LHCN-M2 (cell line): Measurements from ENCODE around the gene KLF14. TPM values are rescaled to one million over a fixed set of nuclear protein-coding genes. Genes with fewer than 3 reads are reported as not detected.
A peak's percentile ranks its signal among the peaks of the same experiment; 100 is the strongest.
"Not testable (repeated sequence)": the region's sequence is repeated elsewhere in the genome, so short reads cannot be mapped to it uniquely, and the experiment has no call there.

Source experiments
- DNase-seq: peaks from one replicate; pipeline ENCODE4 v3.0.0-alpha.2; 2012; ENCODE audit warnings: low read depth
- polyA plus RNA-seq: library from polyadenylated mRNA; unstranded; fragments of >200 nt; gene quantifications from one replicate; pipeline ENCODE4 v1.2.1, GENCODE V29; 2012; ENCODE audit warnings: missing spikeins
- total RNA-seq: library from RNA; depleted of rRNA; stranded (reverse); fragments of >200 nt; gene quantifications from 2 replicates; pipeline ENCODE4 v1.2.3, GENCODE V29; 2014; rRNA removed

KLF14 gene
- not detected in 2 replicates for total RNA-seq
- polyA plus RNA-seq = not detected

DNA sequence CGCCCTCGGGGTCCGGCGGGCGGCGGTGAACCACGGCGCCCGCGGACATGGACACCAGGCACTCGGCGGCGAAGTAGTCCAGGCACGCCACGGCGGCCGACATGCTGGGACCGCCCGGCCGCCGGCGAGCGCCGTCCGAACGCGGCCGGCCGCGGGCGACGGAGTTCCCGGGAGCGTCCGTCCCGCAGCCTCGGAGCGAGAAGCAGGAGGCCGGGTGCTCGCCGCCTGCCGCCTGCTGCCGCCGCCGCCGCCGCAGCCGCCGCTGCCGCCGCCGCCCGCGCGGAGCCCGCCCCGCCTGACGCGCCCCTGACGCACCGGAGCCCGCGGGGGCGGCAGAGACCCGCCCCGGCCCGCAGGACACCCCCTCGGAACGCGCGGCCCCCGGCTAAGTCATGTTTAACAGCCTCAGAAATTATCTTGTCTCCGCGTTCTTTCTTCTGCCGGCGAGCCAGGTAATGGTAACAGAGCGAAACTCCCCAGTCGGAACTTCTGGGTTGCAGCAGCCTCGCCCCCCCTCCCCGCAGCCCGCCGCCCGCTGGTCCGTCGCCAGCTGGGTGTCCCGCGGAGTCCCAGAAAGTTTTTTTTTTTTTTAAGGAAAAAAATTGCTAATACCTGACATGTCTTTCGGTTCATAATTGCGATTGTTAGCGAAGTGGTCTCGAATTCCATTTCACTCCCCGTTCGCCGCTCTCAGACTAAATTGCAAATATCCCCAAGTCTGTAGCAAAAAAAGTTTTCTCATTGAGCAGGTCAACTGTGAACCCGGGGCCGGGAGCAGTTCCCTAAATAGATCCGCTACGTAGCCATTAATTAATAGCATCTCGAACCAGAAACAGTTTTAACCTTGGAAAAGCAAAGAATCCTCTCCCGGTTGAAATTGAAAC is at the start of gene KLF14:
KLF14 (minus strand) TSS at position 277 of the 884 bp plus-strand sequence; CDS start at position 103, 174 bp downstream.
- no peak for DNase-seq

DNA sequence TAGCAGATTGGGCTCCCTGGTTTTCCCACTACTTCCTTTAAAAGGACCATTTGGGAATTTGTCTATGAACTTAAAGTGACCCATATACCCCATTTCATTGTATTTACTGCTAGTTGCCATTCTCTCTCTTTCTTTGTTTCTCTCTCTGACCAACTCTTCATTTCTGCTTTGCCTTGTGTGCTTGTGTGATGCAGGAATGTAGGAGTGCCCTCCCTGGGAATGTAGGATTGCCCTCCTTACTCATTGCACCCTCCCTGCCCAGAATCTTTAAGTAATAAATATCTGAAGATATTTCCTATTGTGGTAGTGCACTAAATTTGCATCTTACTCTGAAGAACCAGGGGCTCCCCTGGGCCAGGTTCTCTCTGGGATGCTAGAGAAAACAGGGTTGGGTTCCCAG is 47.3 kb upstream of the KLF14 start:
- DNase-seq = no peak

DNA sequence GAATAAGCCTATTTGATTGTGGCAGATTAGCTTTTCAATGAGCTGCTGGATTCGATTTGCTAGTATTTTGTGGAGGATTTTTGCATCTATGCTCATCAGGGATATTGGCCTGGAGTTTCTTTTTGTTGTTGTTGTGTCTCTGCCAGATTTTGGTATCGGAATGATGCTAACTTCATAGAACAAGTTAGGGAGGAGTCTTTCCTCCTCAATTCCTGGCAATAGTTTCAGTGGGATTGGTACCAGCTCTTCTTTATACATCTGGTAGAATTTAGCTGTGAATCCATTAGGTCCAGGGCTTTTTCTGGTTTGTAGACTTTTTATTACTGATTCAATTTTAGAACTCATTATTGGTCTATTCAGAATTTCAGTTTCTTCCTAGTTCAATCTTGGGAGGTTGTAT is 43.4 kb upstream of the KLF14 start:
- no peak for DNase-seq

DNA sequence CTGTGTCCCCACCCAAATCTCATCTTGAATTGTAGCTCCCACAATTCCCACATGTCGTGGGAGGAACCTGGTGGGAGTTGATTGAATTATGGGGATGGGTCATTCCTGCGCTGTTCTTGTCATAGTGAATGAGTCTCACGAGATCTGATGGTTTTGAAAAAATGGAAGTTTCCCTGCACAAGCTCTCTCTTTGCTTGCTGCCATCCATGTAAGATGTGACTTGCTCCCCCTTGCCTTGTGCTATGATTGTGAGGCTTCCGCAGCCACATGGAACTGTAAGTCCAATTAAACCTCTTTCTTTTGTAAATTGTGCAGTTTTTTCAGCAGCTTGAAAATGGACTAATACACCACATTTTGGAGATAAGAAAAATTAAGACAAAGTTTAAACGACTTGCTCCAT is 38.4 kb upstream of the KLF14 start:
- DNase-seq = not testable (repeated sequence)

DNA sequence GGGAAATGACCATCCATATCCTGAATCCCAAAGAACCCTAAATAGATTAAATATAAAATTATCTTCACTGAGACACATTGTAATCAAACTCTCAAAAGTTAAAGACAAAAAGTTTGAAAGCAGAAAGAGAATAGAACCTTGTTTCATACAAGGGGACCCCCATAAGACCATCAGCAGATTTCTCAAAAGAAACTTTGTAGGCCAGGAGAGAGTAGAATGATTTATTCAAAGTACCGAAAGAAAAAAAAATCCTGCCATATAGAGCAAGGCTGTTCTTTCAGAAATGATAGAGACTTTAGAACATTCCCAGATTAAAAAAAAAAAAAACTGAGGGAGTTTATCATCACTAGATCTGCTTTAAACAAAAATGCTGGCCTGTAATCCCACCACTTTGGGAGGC is 34.8 kb upstream of the KLF14 start:
- no peak for DNase-seq

DNA sequence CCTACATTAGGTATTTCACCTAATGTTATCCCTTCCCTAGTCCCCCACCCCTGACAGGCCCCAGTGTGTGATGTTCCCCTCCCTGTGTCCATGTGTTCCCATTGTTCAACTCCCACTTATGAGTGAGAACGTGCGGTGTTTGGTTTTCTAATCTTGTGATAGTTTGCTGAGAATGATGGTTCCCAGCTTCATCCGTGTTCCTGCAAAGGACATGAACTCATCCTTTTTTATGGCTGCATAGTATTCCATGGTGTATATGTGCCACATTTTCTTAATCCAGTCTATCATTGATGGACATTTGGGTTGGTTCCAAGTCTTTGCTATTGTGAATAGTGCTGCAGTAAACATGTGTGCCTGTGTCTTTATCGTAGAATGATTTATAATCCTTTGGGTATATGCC is 30.6 kb upstream of the KLF14 start:
- not testable (repeated sequence) for DNase-seq

DNA sequence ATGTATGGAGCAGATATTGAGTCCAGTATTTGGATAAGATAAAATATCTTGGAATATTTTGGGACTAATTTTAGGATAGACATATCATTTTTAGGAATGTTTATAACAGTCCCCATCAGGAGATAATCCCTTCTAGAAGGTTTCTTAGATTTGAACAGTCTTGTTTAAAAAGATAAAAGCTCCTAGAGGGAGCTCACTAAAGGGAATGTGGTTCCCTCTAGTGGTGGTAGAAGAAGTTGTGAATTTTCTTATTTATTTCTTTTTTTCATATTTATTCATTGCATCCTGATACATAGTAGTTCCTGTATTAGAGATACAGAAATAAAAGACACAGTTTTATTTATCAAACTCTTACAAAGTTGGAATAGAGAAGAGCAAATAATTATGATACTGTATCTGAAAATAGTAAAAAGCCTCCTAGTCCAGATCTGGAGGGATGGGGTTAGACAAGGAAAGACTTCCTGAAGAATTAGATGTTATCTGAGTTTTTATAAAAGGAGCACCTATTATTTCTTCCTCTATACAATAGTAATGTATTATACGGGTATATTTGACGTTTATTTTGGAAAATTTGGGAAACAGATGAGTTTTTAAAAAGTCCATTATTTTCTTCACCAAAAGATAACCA is 24.5 kb upstream of the KLF14 start:
- DNase-seq = peak; percentile 60

DNA sequence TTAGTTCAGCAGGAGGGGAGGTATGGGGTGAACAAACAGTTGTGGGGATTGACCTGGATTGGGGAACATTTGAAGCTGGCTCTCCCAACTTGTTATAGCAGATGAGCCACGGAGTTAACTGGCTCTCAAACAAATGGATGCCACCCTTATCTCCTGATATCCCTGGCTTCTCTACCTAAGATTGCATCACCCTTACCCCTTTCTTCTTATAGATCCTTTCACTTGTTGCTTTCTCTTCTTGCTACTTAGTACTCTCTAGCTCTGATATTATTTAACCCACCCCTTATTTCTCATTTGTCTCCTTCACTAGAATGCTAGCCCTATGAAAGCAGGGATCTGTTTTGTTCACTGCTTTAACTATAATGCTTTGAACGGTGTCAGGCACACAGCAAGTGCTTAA is 22.3 kb upstream of the KLF14 start:
- DNase-seq = no peak

DNA sequence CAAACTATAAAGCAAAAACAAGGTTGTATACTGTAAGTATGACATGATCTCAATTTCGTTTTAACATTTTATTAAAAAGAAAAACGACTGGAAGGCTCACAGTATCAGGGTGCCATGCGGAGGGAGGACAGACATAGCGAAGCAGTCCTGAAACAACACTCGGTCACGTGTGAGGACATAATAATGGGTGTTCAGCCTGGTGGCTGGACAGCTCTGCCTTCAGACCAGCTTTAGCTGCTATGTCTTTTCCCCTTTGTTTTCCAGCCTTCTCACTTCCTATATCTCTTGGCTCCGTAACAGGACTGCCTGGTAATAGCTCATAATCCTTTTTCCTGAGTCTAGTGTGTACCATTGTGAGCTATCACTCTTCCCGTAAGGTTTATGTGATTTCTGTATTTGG is 18.4 kb upstream of the KLF14 start:
- no peak for DNase-seq

DNA sequence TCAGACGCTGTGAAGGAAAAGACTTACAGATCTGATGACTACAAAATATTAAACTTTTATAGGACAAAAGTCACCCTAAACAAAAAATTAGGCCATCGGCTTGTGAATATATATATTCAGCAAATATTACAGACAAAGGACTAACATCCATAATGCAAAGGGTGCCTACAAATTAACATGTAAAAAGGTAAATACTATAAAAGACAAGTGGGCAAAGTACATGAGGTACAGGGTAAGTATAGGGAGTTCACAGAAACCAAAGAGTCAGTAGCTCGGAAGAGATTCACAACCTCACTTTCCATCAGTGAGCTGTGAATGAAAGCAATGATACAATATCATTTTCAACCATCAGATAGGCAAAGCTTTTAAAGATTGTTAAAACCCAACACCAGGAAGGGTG is 16.7 kb upstream of the KLF14 start:
- DNase-seq = no peak

DNA sequence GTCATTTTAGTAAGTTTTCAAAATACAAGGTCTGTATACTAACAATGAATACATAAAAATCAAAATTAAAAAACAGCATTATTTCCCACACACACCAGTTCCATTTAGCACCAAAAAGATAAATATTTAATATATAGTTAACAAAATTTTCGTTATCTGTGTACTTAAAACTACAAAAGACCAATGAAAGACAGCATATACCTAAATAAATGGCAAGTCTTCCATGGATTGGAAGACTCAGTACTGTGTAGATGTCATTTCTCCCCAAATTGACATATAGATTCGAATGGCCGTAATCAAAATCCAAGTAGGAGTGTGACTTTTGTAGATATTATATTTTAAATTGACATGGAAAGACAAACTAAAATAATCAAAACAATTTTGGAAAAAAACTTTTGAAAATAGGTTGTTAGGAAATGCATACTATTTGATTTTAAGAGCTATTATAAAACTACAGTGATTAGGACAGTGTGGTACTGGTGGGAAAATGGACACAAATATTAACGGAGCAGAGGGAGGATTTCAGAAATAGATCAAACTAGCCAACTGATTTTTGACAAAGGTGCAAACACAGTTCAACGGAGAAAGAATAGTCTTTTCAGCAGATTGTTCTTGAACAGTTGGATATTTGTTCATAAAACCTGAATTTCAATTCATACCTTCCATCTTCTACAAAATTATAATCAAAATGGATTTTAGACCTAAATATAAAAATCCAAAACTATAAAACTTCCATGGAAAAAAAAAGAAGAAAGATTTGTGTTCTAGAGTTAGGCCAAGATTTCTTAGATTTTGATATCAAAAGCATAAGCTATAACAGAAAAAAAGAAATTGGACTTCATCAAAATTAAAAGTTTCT is 14.8 kb upstream of the KLF14 start:
- no peak for DNase-seq

DNA sequence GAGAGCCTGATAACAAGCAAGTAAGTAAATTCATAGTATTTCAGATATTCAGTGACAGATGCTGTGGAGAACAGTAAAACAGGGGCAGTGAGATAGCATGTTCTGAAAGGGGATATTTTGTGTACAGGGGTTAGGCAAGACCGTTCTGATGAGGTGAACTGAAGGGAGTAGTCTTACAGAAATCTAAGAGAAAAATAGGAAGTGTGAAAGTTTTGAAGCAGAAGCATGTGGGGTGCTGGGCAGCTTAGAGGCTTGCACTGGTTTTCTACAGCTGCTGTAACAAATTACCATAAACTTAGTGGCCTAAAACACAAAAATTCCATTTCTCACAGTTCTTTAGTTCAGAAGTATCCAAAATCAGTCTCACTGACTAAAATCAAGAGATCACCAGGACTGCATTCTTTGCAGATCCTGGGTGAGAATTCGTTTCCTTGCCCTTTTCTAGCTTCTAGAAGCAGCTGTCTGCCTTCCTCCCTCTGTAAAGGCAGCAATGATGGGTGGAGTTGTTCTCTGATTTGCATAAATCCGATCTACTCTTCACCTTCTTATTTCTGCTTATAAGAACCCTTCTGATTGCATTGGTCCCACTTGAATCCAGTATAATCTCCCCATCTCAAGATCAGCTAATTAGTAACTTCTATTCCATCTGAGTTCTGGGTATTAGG is 7.5 kb upstream of the KLF14 start:
- no peak for DNase-seq

DNA sequence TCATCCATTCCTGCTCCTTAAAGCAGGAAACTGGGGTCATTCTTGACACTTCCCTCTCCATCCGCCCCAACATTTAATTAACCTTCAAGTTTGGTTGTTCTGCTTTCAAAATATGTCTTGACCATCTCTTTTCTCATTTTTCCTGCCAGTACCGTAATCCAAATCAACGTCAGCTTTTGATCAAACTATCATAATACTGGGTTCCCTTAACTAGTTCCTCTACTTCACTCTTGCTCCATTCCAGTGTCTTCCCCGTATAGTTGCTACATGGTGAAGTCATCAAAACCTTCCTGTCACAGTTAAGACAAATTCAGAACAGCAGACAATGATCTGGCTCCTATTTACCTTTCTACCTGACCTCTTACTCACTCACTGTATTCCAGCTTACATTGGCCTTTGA is 6.6 kb upstream of the KLF14 start:
- DNase-seq = no peak

DNA sequence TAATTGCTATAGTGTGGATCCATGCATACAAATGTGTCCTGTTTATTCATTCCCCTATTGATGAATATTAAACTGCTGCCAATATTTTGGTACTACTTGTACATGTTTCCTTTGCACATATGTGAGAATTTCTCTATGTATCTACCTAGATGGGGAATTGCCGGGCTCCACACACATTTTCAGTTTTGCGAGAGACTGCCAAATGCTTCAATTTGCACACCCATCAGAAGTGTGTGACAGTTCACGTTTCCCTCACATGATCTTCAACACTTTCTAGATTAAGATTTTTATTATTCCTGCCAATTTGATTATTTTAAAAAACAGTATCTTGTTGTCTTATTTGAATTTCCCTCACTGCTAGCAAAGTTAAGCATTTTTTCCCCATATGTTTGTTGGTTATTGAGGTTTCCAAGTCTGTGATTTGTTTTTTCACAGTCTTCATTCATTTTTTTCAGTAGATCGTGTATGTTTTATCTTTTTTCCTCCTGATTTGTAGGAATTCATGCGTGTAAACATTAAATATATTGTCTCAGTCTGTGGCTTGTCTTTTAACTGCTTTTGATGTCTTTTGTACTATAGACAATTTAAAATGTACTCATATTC is 2.4 kb upstream of the KLF14 start:
- DNase-seq = no peak

DNA sequence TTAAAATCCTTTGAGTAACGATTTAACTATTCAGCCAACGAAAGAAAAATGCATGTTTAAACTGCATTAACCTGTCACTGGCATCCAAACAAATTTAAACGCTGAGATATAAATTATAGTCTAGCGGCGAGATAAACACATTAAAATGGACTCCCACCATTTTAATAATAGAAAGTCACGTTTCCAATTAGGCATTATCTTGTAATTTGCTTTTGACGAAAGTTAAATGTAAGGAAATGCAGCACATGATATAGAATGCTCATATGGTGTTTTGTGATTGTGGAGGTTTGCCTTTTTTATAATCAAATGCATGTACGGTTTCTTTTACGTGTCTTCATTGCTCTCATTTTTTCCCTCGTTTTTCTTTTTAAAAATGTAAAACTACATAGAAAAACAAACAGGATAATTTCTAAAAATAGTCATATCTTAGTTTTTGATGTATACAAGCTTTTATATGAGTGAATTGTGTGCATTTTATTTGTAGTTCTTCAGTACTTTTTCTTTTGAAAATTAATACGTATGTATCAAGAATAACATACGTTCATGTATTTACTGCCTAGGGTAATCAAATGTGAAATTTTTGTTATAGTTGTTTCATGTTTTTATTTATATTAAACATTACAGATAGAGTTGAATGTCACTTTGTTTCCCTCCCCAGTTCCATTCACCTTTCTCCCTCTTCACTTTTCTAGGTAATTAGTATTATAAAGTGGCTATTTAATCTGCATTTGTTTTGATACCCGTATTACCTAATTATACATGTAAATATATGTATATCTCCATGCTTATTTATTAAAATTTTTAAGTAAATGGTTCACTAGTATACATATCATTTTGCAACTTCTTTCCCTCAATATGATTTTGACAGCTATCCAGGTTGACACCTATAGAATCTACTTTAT is 1.1 kb upstream of the KLF14 start:
- DNase-seq = no peak

DNA sequence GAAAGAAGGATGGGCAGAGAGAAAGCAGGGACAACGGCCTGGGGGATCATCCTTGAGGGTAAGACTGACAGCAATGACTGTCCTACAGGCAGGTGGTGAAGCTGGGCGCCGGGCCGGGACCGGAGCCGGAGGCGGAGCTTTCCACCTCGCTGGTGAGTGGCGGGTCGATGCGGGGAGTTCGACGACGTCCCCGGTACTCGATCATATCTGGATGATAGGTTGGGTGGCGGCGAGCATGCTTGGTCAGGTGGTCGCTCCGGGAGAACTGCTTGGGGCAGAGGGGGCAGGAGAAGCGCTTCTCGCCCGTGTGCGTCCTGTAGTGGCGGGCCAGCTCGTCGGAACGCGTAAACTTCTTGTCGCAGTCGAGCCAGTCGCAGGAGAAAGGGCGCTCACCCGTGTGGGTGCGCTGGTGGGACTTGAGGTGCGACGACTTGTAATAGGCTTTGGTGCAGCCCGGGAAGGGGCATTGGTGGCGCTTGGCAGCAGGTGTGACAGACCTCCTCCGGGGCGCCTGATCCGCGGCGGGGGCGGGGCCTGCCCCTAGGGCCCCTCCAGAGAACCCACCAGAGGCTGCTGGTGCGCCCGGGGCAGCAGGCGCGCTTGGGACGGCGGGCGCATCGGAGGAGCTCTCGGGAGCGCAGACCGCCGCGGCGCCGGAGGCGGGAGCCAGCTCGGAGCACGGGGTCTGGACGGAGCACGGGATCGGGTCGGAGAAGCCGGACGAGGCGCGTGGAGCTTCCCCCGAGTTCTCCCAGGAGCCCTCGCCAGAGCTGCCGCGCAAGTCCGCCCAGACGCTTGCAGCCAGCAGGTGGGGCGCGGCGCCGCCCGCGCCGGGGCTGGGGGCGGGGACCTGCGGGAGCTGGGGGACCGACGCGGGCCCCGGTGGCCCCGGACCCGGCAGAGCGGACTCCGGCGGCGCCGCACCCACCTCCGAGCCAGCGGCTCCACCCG is 752 bp downstream of the KLF14 start:
- no peak for DNase-seq

DNA sequence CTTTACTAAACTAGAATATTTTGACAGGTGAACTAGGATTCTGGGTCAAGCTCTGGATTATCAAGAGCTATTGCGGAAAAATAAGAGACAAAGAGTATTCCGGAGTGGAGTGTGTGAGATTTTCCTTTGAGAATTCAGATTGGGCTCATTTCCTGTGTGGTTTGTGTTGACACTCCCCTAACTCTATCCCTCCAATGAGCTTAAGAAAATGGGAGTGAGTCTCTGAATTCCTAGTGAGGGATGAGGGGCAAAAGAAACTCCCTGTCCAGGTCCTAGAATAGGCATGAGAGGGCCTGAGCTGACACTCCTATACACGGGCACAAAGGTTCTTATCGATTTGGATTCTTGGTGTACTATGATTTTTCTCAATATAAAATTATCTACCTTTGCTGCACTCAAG is 10.2 kb downstream of the KLF14 start:
- peak; percentile 17 for DNase-seq

DNA sequence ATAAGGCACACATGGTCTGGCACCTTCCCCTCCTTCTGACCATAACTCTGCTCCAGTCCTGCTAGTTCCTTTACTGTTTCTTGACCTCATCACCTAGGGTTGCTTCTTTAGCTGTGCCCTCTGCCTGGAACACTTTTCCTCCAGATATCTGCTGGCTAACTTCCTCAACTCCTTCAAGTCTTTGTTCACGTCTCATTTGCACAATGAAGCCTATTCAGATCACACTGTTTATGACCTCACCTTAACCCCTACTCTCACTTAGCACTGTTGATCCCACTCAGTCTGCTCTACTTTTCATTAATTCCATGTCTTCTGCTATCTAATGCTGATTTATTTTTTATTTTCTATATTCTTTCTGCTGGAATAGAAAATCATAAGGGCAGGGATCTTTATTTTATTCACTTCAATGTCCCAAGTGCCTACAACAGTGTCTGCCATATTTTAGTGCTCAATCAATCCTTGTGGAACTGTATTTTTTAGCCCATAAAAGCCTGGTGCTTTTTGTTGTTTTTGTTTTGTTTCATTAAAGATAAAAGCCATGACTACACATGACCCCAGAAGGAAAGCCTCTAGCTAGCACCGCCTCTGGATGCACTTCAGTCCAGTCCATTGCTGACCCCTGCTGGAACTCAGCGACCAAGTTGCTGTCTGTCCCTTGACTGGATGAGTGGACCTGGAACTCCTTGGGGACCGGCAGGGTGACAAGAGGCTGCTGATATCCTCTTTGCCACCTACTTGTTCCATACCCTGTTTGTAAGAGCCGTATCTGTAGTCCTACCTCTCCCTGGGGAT is 12.3 kb downstream of the KLF14 start:
- DNase-seq = peak; percentile 78
